Chondrocyte (in vitro differentiated cells): ENCODE data around the gene NOP14. TPM values are rescaled to one million over a fixed set of nuclear protein-coding genes. Genes with fewer than 3 reads are reported as not detected.

Experiments
- DNase-seq: peaks from one replicate; pipeline ENCODE4 v3.0.0; 2021; ENCODE audit warnings: mixed read lengths, low spot score
- H3K27ac Mint-ChIP-seq: one replicate; pipeline ENCODE4 v1.8.0; 2021; ENCODE audit warnings: mild to moderate bottlenecking, moderate library complexity, mixed read lengths; ENCODE audit not compliant: unreplicated experiment
- H3K27me3 Mint-ChIP-seq: 2 replicates; pipeline ENCODE4 v1.8.0; 2021; ENCODE audit warnings: low read depth, mixed read lengths
- H3K36me3 Mint-ChIP-seq: 2 replicates; pipeline ENCODE4 v1.8.0; 2021; ENCODE audit warnings: low read depth, mixed read lengths
- H3K4me1 Mint-ChIP-seq: 2 replicates; pipeline ENCODE4 v1.8.0; 2021; ENCODE audit warnings: low read depth, mild to moderate bottlenecking, mixed read lengths
- H3K4me3 Mint-ChIP-seq: one replicate; pipeline ENCODE4 v1.8.0; 2021; ENCODE audit warnings: mild to moderate bottlenecking, moderate library complexity, mixed read lengths; ENCODE audit not compliant: unreplicated experiment
- H3K9me3 Mint-ChIP-seq: 2 replicates; pipeline ENCODE4 v1.8.0; 2021; ENCODE audit warnings: low read depth, mixed read lengths
- total RNA-seq: library from RNA; stranded (reverse); gene quantifications from 3 replicates; pipeline ENCODE4 v1.2.1, GENCODE V29; 2021
- TF ChIP-seq, protein P1 (sequence below): fragments of 200-600 bp; sonication (generic); IDR thresholded peaks from 2 replicates; pipeline ENCODE4 v1.5.0; 2021; ENCODE audit warnings: antibody characterized with exemption, mild to moderate bottlenecking, moderate library complexity

Gene NOP14
- total RNA-seq, 1 donor from 2014 or later = 22.2 TPM

DNA sequence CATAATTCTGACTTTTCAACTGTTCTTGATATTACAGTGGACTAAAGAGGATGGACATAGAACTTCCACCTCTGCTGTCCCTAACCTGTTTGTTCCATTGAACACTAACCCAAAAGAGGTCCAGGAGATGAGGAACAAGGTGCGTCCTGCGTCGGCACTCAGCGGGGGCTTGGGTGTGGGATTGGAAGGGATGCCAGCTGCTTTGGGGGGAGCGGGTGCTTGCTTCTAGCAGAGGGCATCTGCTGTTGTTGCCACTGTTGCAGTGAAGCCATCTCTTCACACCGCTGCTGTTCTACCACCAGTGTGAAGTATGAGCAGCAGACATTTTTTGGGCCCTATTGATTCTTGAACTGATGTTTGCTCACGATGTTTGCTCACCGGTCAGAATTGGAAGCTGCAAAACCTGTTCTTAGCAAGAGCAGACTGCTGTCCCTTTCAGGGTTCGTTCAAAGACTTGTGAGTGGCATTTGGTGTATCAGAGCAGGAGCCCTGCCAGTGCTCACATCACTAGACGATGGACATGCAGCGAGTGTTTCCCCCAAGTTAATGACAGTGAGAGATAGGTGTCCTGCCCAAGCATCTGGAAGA, 55.4 kb downstream of the NOP14 start:
- H3K4me1 Mint-ChIP-seq = no peaks in the 10 kb centered on the region
- H3K27me3 Mint-ChIP-seq = no peaks in the 10 kb centered on the region
- DNase-seq = no peak
- TF ChIP-seq, protein P1, sequence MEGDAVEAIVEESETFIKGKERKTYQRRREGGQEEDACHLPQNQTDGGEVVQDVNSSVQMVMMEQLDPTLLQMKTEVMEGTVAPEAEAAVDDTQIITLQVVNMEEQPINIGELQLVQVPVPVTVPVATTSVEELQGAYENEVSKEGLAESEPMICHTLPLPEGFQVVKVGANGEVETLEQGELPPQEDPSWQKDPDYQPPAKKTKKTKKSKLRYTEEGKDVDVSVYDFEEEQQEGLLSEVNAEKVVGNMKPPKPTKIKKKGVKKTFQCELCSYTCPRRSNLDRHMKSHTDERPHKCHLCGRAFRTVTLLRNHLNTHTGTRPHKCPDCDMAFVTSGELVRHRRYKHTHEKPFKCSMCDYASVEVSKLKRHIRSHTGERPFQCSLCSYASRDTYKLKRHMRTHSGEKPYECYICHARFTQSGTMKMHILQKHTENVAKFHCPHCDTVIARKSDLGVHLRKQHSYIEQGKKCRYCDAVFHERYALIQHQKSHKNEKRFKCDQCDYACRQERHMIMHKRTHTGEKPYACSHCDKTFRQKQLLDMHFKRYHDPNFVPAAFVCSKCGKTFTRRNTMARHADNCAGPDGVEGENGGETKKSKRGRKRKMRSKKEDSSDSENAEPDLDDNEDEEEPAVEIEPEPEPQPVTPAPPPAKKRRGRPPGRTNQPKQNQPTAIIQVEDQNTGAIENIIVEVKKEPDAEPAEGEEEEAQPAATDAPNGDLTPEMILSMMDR = no peak
- H3K27ac Mint-ChIP-seq = no peak overlapping the region
- peaks cover 49% of the 10 kb centered on the region for H3K36me3 Mint-ChIP-seq
- H3K4me3 Mint-ChIP-seq = no peak overlapping the region
- H3K9me3 Mint-ChIP-seq = no peaks in the 10 kb centered on the region

DNA sequence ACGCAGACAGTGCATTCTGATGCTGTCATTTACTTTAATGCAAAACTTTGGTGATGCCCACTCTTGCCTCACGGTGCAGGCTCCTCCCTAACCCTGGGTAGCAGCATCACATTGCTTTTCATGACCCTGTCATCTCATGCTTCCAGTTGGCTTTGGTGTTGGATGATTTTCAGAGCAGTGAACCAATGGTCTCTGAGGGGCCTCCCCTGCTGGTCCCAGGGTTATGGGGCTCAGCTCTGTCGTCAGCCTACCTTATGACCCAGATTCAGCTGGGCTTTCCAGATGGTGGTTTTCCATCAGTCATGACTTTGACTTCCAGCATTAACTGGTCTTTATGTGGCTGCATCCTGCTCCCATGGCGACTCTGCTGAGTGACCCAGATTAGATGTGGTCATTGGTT, 56.0 kb downstream of the NOP14 start:
- Mint-ChIP-seq H3K27me3 (no peaks in the 10 kb centered on the region), H3K4me1 (no peaks in the 10 kb centered on the region), H3K36me3 (peaks cover 48% of the 10 kb centered on the region), H3K27ac (no peak overlapping the region), H3K4me3 (no peak overlapping the region), H3K9me3 (no peaks in the 10 kb centered on the region)
- TF ChIP-seq, protein P1 = no peak
- no peak for DNase-seq

DNA sequence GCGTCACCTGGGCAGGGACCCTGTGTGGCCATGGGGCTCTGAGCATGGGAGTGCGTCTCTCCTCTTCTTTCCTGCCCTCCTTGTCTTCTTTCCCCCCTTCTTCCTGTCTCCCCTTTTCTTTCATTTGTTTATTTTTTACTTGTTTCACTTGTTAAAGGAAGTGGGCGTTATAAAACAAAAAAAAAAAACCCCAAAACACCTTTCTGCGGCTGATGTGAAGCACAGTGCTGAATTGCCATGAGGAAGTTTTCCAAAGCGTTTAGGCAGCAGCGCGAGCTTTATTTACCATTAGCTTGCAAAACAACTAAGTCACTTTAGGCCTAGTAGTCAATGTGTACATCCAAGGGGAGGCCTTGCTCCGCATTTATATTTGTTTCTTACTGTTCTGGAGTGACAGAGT, 57.0 kb downstream of the NOP14 start:
- Mint-ChIP-seq H3K27ac (no peak overlapping the region), H3K27me3 (no peaks in the 10 kb centered on the region), H3K4me1 (no peaks in the 10 kb centered on the region), H3K9me3 (no peaks in the 10 kb centered on the region), H3K4me3 (no peak overlapping the region), H3K36me3 (peaks cover 50% of the 10 kb centered on the region)
- TF ChIP-seq, protein P1 = no peak
- no peak for DNase-seq

DNA sequence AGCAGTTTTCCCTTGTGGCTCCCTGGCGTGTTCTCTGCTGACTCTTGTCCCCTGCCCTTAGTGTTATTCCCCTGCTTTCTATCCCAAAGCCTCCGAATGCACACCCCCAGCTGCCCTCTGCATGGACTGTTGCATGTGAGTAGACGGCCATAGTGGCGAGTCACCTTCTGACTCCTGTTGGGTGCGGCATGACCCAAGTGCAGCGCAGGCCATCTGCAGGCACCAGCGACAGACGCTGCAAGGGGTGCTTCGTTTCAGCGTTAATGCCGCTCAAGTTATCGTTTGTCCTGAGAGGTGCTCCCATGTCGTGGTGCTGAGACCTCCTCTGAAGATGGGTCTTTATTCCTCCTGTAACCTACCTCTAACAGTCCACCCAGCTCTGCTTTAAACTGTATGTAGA, 57.7 kb downstream of the NOP14 start:
- no peak for DNase-seq
- Mint-ChIP-seq H3K4me3 (no peak overlapping the region), H3K9me3 (no peaks in the 10 kb centered on the region), H3K4me1 (no peaks in the 10 kb centered on the region), H3K27ac (no peak overlapping the region), H3K36me3 (peaks cover 52% of the 10 kb centered on the region), H3K27me3 (no peaks in the 10 kb centered on the region)
- TF ChIP-seq, protein P1 = no peak

DNA sequence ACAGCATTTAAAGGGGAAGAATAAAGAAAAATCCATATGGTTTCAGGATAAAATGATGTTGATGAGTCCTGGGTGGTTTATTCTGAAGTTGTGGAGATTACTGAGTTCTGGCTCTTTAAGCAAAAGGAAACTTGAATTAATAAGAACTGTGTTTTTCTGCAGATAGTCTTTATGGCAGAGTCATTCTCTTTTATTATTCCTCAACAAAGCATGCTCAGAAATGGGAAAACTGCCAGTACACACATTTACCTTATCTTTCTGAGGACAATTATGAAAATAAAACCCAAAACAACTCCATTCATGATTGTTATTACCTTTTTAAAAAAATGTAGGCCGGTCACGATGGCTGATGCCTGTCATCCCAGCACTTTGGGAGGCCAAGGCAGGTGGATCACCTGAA, 61.1 kb downstream of the NOP14 start:
- no peak overlapping the region for H3K4me3 Mint-ChIP-seq
- H3K27ac Mint-ChIP-seq = no peak overlapping the region
- H3K36me3 Mint-ChIP-seq = peaks cover 53% of the 10 kb centered on the region
- H3K27me3 Mint-ChIP-seq = no peaks in the 10 kb centered on the region
- TF ChIP-seq, protein P1 = no peak
- H3K9me3 Mint-ChIP-seq = no peaks in the 10 kb centered on the region
- no peak for DNase-seq
- H3K4me1 Mint-ChIP-seq = no peaks in the 10 kb centered on the region
